HepG2 (cell line): ENCODE results near the gene ANAPC5. TPM values are rescaled to one million over a fixed set of nuclear protein-coding genes. Genes with fewer than 3 reads are reported as not detected.

Source experiments
- AHR ChIP-seq: IDR thresholded peaks from 2 replicates; pipeline ENCODE4 v1.6.1; 2018; ENCODE audit warnings: missing genetic modification reagents, missing compliant biosample characterization
- ATF7 ChIP-seq, 2 experiments: fragments of 450-650 bp in 1 of 2; sonication (generic) in 1 of 2; formaldehyde crosslinking in 1 of 2; IDR thresholded peaks; 2 replicates each; pipeline versions ENCODE4 v1.4.0 to v1.6.1; 2016 to 2020; ENCODE audit warnings: antibody characterized with exemption in 1 of 2, mild to moderate bottlenecking in 1 of 2, missing genetic modification reagents in 1 of 2
- CENPT ChIP-seq: sonication (generic); formaldehyde crosslinking; IDR thresholded peaks from 2 replicates; pipeline ENCODE4 v1.8.0; 2022; ENCODE audit warnings: low read depth, mild to moderate bottlenecking, moderate library complexity, missing genetic modification reagents
- CHD2 ChIP-seq: IDR thresholded peaks from 2 replicates; pipeline ENCODE4 v1.6.1; 2011; ENCODE audit warnings: low read depth, low read length, improper control_type of control experiment
- ESRRA ChIP-seq: sonication (generic); formaldehyde crosslinking; IDR thresholded peaks from 2 replicates; pipeline ENCODE4 v1.5.1; 2020; ENCODE audit warnings: mild to moderate bottlenecking, low read depth, missing genetic modification reagents
- HOXD1 ChIP-seq: sonication (generic); formaldehyde crosslinking; IDR thresholded peaks from 2 replicates; pipeline ENCODE4 v1.5.0; 2020; ENCODE audit warnings: missing genetic modification reagents
- KDM2A ChIP-seq: sonication (generic); formaldehyde crosslinking; IDR thresholded peaks from 2 replicates; pipeline ENCODE4 v1.4.0; 2020; ENCODE audit warnings: low read depth, missing genetic modification reagents, borderline replicate concordance
- NRL ChIP-seq: sonication (generic); formaldehyde crosslinking; IDR thresholded peaks from 2 replicates; pipeline ENCODE4 v1.5.0; 2020; ENCODE audit warnings: missing genetic modification reagents, mild to moderate bottlenecking, moderate library complexity, borderline replicate concordance
- RFX1 ChIP-seq: fragments of 450-650 bp; IDR thresholded peaks from 2 replicates; pipeline ENCODE4 v1.6.1; 2017
- RFX3 ChIP-seq: IDR thresholded peaks from 2 replicates; pipeline ENCODE4 v1.6.1; 2016; ENCODE audit warnings: missing biosample characterization, missing genetic modification reagents
- ZIK1 ChIP-seq: sonication (generic); formaldehyde crosslinking; IDR thresholded peaks from 2 replicates; pipeline ENCODE4 v1.5.0; 2020; ENCODE audit warnings: mild to moderate bottlenecking, low read depth, missing genetic modification reagents, borderline replicate concordance
- ZNF230 ChIP-seq: sonication (generic); formaldehyde crosslinking; IDR thresholded peaks from 2 replicates; pipeline ENCODE4 v1.4.0; 2020; ENCODE audit warnings: mild to moderate bottlenecking, missing genetic modification reagents
- ZNF318 ChIP-seq: sonication (generic); formaldehyde crosslinking; IDR thresholded peaks from 2 replicates; pipeline ENCODE4 v1.4.0; 2020; ENCODE audit warnings: mild to moderate bottlenecking, missing genetic modification reagents
- ZNF614 ChIP-seq: IDR thresholded peaks from 2 replicates; pipeline ENCODE4 v1.6.1; 2018; ENCODE audit warnings: missing biosample characterization, missing genetic modification reagents, inconsistent platforms, borderline replicate concordance
- polyA plus RNA-seq, 8 experiments: library from polyadenylated mRNA; depleted of rRNA in 3 of 8; stranded (reverse) in 7 of 8; unstranded in 1 of 8; fragments of >200 nt; fragmentation: Illumina TruSeq in 4 of 8; extraction: Trizol in 4 of 8; gene quantifications; 2 replicates each; pipeline versions ENCODE4 v1.2.1 to v1.2.3, GENCODE V29; 2011 to 2016; ENCODE audit warnings: low read depth in 4 of 8, missing spikeins in 1 of 8, mixed read lengths in 1 of 8; ENCODE audit not compliant: insufficient read depth in 1 of 8
- total RNA-seq, 5 experiments: library from RNA; depleted of rRNA; stranded (reverse); fragments of >200 nt; fragmentation: Illumina TruSeq; extraction: Trizol; gene quantifications; 2 replicates each; pipeline ENCODE4 v1.2.3, GENCODE V29; 2016; ENCODE audit warnings: low read depth in 1 of 5
- TF ChIP-seq, protein P1 (sequence below): sonication (generic); formaldehyde crosslinking; IDR thresholded peaks from 2 replicates; pipeline ENCODE4 v1.4.0; 2020; ENCODE audit warnings: missing genetic modification reagents, mild to moderate bottlenecking, borderline replicate concordance

The ANAPC5 gene
- total and polyA plus RNA-seq, 2 of the 13 experiments (the other 11 are each of a cell fraction or from before 2014, with no cell fraction given) = 146 to 161 TPM

- TF ChIP-seq CHD2 (no peak), RFX3 (CRISPR knock-in tag) (no peak), ESRRA (CRISPR knock-in tag) (0 out of 2 replicates have a peak, but pooled peaks have one; percentile 56), ZIK1 (no peak; the same call in 1 of the 2 replicates), NRL (CRISPR knock-in tag) (0 out of 2 replicates have a peak, but pooled peaks have one; percentile 24), ZNF614 (CRISPR knock-in tag) (no peak), KDM2A (CRISPR knock-in tag) (peak; percentile 26; the same call in 1 of the 2 replicates), CENPT (no peak), HOXD1 (CRISPR knock-in tag) (no peak), AHR (CRISPR knock-in tag) (no peak), ZNF230 (0 out of 2 replicates have a peak, but pooled peaks have one; percentile 16), ZNF318 (CRISPR knock-in tag) (peak; percentile 63; the same call in 1 of the 2 replicates), ATF7 (IDR thresholded peaks at IDR 0.05) (no peak), ATF7 (CRISPR knock-in tag; IDR thresholded peaks at IDR 0.05) (no peak), RFX1 (no peak)
- TF ChIP-seq, protein P1, sequence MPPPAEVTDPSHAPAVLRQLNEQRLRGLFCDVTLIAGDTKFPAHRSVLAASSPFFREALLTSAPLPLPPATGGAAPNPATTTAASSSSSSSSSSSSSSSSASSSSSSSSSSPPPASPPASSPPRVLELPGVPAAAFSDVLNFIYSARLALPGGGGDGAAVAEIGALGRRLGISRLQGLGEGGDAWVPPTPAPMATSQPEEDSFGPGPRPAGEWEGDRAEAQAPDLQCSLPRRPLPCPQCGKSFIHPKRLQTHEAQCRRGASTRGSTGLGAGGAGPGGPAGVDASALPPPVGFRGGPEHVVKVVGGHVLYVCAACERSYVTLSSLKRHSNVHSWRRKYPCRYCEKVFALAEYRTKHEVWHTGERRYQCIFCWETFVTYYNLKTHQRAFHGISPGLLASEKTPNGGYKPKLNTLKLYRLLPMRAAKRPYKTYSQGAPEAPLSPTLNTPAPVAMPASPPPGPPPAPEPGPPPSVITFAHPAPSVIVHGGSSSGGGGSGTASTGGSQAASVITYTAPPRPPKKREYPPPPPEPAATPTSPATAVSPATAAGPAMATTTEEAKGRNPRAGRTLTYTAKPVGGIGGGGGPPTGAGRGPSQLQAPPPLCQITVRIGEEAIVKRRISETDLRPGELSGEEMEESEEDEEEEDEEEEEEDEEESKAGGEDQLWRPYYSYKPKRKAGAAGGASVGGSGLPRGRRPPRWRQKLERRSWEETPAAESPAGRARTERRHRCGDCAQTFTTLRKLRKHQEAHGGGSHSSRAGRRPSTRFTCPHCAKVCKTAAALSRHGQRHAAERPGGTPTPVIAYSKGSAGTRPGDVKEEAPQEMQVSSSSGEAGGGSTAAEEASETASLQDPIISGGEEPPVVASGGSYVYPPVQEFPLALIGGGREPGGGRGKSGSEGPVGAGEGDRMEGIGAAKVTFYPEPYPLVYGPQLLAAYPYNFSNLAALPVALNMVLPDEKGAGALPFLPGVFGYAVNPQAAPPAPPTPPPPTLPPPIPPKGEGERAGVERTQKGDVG = no peak
These were observed 56.2 kb downstream of the ANAPC5 start (continued) for GRCh38 chr12:121295746-121296617.
